CD4-positive, alpha-beta T cell treated with Interleukin-6 for 4 hours (primary cell): Measurements from ENCODE around the gene ENPP7.

Source experiments
- DNase-seq: peaks from one replicate; pipeline ENCODE4 v3.0.0-alpha.2; 2020; ENCODE audit warnings: mixed read lengths

Gene ENPP7

GRCh38 chr17:79730769-79731483, at the start of gene ENPP7:
TSS of gene ENPP7 (plus strand) at chr17:79730943. CDS start at chr17:79731140, 197 bp downstream.
- DNase-seq, result no peak

GRCh38 chr17:79681101-79681621, 49.6 kb upstream of the ENPP7 start:
- DNase-seq, result no peak

GRCh38 chr17:79681628-79682261, 49.0 kb upstream of the ENPP7 start:
- DNase-seq, result no peak

GRCh38 chr17:79683365-79683764, 47.4 kb upstream of the ENPP7 start:
- DNase-seq, result no peak

GRCh38 chr17:79684132-79684985, 46.4 kb upstream of the ENPP7 start:
- DNase-seq, result no peak

GRCh38 chr17:79685121-79685520, 45.6 kb upstream of the ENPP7 start:
- no peak for DNase-seq

GRCh38 chr17:79686476-79686875, 44.3 kb upstream of the ENPP7 start:
- no peak for DNase-seq

GRCh38 chr17:79690466-79690865, 40.3 kb upstream of the ENPP7 start:
- DNase-seq, result no peak

GRCh38 chr17:79690988-79691836, 39.5 kb upstream of the ENPP7 start:
- no peak for DNase-seq

- no peak for DNase-seq
These were observed 38.8 kb upstream of the ENPP7 start for GRCh38 chr17:79691931-79692330.

GRCh38 chr17:79693419-79693818, 37.3 kb upstream of the ENPP7 start:
- no peak for DNase-seq

GRCh38 chr17:79695293-79695790, 35.4 kb upstream of the ENPP7 start:
- DNase-seq, result no peak

- DNase-seq, result no peak
These were observed 34.7 kb upstream of the ENPP7 start for GRCh38 chr17:79695797-79696609.

GRCh38 chr17:79696610-79696982, 34.1 kb upstream of the ENPP7 start:
- DNase-seq, result no peak

- DNase-seq, result no peak
These were observed 32.4 kb upstream of the ENPP7 start for GRCh38 chr17:79698146-79698846.

- no peak for DNase-seq
These were observed 31.2 kb upstream of the ENPP7 start for GRCh38 chr17:79699386-79700036.

GRCh38 chr17:79700592-79700991, 30.2 kb upstream of the ENPP7 start:
- no peak for DNase-seq

- DNase-seq, result no peak
These were observed 28.7 kb upstream of the ENPP7 start for GRCh38 chr17:79702034-79702433.

- DNase-seq, result no peak
These were observed 28.1 kb upstream of the ENPP7 start for GRCh38 chr17:79702550-79703236.

GRCh38 chr17:79704691-79705090, 26.1 kb upstream of the ENPP7 start:
- no peak for DNase-seq
